IPS-15b (cell line): ENCODE results near the gene KCTD17.
A peak's percentile ranks its signal among the peaks of the same experiment; 100 is the strongest.

Experiments used
- H3K27me3 ChIP-seq: one replicate; pipeline ENCODE4 v1.6.1; 2013; ENCODE audit warnings: low read length; ENCODE audit not compliant: control insufficient read depth, insufficient read depth
- H3K36me3 ChIP-seq: one replicate; pipeline ENCODE4 v1.6.1; 2013; ENCODE audit warnings: low read length; ENCODE audit not compliant: control insufficient read depth, insufficient read depth
- H3K4me1 ChIP-seq: one replicate; pipeline ENCODE4 v1.6.1; 2013; ENCODE audit warnings: mild to moderate bottlenecking, low read length; ENCODE audit not compliant: control insufficient read depth, insufficient read depth
- H3K4me3 ChIP-seq: one replicate; pipeline ENCODE4 v1.5.1; 2013; ENCODE audit warnings: low read depth, low read length
- H3K9ac ChIP-seq: one replicate; pipeline ENCODE4 v1.6.1; 2013; ENCODE audit warnings: low read depth, mild to moderate bottlenecking, low read length
- H3K9me3 ChIP-seq: one replicate; pipeline ENCODE4 v1.6.1; 2013; ENCODE audit warnings: mild to moderate bottlenecking, low read length; ENCODE audit not compliant: control insufficient read depth, insufficient read depth

Gene KCTD17

DNA sequence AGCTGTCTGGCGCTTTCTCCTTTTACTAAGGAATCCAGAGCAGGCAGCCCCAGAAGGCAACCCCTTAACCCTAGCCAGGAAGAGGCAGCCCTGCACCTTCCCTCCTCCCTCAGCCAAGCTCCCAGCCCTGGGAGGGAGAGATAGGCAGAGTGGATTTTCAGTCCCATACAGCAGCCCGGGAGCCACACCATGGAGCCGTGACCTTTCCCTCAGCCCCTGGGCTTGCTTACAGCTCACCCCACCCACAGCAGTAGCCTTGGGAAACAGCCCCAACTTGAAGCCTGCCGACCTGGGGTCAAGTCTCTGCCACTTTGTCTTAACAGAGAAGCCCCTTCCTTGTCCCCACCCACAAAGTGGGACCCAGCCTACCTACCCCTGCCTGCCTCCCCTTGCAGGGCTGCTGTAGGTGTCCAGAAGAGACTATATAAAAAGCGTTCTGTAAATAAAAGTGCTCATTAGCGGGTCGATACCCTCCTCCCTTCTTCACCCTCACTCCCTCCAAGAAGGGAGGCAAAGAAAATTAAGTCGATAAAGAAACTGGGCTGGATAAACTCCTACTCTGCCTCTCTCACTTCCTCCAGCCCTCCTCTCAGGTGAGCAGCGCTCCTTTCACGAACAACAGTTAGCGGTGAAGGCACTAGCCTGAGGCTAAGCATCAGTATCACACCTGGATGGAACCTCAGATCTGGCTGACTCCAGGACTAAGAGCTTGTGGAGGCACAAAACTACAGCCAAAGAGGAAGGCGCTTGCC lies 36.5 kb upstream of the KCTD17 start:
- H3K27me3 ChIP-seq, result no peaks in the 10 kb centered on the region
- H3K4me1 ChIP-seq, result no peaks in the 10 kb centered on the region
- peaks cover 5% of the 10 kb centered on the region for H3K36me3 ChIP-seq
- H3K4me3 ChIP-seq, result no peak overlapping the region
- no peak overlapping the region for H3K9ac ChIP-seq
- no peaks in the 10 kb centered on the region for H3K9me3 ChIP-seq

DNA sequence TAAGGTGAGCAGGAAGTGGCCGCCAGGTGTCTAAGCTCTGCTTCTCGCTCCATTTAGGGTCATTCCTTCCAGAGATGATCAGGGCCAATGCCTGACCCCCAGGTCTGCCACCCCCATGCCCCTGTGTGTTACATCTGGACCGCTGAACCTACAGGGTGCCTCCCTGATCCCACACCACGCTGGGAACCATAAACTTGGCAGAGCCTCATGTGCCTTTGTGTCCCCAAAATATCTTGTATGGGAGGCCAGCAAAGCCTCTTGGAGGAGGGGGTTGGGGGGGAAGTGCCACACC lies 36.0 kb upstream of the KCTD17 start:
- H3K27me3 ChIP-seq, result no peaks in the 10 kb centered on the region
- no peaks in the 10 kb centered on the region for H3K9me3 ChIP-seq
- H3K9ac ChIP-seq, result no peak overlapping the region
- no peak overlapping the region for H3K4me3 ChIP-seq
- H3K4me1 ChIP-seq, result no peaks in the 10 kb centered on the region
- H3K36me3 ChIP-seq, result peaks cover 5% of the 10 kb centered on the region

DNA sequence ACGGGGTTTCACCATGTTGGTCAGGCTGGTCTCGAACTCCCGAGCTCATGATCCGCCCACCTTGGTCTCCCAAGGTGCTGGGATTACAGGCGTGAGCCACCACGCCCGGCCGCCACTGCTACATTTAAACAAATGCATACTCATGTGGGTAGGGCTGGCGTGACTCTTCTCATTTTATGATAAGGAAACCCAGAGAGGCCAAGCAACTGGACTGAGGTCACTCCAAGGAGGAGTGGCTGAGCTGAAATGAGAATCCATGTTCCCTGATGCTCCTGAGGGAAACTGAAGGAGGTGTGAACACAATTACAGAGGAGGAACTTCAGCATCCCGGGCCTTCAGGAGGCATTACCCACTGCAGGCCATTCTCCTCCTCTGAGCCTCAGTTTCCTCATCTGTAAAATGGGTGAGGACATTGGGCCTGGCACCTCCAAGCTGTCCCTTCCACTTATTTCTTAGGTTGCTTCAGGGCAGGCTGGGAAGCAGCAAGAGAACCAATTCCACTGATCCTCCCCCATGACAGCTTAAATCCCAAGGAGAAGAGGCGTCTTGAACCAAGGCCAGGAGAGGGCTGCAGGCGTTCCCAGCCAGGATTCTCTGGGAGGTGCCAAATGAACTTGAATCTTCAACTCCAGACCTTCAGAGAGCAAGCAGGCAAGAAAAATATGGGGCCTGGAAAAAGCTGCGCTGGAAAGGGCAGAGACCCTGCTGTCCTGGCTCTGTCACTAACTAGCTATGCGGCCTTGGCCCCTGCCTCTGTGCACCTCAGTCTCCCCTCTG lies 35.2 kb upstream of the KCTD17 start:
- Histone ChIP-seq H3K36me3 (peaks cover 5% of the 10 kb centered on the region), H3K27me3 (no peaks in the 10 kb centered on the region), H3K9me3 (no peaks in the 10 kb centered on the region), H3K4me1 (no peaks in the 10 kb centered on the region), H3K9ac (no peak overlapping the region), H3K4me3 (no peak overlapping the region)

DNA sequence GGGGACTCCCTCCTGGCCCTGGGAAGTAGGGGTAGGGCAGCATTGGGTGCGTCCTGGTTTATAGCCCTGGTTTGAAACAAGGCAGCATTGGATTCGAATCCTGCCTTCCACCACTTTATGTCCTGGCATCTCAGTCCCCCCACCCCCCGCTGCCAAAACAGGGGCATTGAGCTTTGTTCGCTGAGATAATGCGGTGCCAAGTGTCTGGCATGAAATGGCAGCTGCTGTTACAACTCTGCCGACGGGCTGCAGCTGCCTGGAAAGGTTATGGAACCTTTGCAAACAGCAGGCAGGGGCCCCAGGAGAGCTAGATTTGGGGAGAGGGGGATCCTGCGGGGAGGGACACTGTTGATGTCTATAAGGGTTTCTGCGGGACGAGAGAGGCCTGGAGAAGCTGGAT lies 34.2 kb upstream of the KCTD17 start:
- peaks cover 5% of the 10 kb centered on the region for H3K36me3 ChIP-seq
- H3K9ac ChIP-seq, result no peak overlapping the region

DNA sequence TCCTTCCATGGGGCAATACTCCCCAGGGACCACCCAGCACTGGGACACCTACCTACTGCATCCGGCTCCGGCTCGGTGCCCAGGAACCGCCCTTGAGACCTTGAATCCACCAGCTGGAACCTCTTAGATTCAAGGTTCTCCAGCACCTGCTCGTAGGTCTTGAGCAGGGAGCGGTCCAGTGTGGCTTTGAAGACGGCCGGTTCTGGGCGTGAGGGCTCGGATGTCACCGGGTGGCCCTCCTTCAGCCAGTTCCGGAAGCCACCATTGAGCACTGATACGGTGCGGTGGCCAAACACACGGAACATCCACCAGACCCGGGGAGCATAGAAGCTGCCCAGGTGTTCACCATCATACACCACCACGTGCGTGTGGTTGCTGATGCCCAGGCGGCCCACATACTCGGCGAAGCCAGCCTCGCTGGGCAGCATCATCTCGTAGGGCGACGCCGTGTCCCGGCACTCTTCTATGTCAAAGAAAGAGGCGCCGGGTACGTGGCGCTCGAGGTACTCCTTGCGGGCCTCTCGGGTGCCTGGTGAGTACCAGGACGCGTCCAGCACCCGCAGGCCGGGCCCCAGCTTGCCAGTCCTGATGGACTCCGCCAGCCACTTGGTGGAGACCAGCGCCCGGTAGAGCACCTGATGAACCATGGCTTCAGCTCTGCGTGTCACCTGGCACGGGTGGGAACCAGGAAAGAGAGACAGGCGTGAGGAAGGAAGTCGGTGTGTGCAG lies 33.3 kb upstream of the KCTD17 start:
- Histone ChIP-seq H3K4me1 (no peaks in the 10 kb centered on the region), H3K4me3 (peak overlapping the region; percentile 68), H3K9me3 (no peaks in the 10 kb centered on the region), H3K36me3 (peaks cover 5% of the 10 kb centered on the region), H3K9ac (peak overlapping the region; percentile 79), H3K27me3 (no peaks in the 10 kb centered on the region)

More for the DNA sequence above, 34.2 kb upstream of the KCTD17 start:
- no peak overlapping the region for H3K4me3 ChIP-seq
- no peaks in the 10 kb centered on the region for H3K4me1 ChIP-seq
- H3K27me3 ChIP-seq, result no peaks in the 10 kb centered on the region
- no peaks in the 10 kb centered on the region for H3K9me3 ChIP-seq

DNA sequence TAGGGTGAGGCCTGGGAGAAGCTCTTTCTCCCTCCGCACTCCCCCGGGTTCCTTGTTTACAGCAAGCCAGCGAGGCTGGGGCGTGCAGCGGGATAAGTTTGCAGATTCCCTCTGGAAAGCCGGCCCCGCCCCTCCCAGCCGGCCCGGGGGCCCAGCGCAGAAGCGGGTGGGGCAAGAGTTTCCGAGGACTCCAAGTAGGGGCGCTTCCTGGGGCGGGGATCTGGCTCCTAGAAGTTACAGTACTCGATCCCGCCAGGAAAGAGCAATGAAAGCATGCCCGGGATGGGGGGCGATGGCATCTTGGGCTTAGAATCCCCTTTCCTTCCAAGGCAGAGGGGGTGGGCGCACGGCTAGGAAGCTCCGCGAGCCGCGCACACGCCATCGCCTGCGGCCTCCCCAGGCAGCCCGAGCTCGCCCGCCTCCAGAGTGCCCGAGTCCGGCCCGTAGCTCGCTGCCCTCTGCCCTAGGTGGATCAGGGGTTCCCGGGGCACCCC lies 32.7 kb upstream of the KCTD17 start:
- H3K4me3 ChIP-seq, result peak overlapping the region; percentile 68
- no peaks in the 10 kb centered on the region for H3K9me3 ChIP-seq
- no peaks in the 10 kb centered on the region for H3K4me1 ChIP-seq
- H3K9ac ChIP-seq, result peak overlapping the region; percentile 79
- H3K36me3 ChIP-seq, result peaks cover 5% of the 10 kb centered on the region
- H3K27me3 ChIP-seq, result no peaks in the 10 kb centered on the region

DNA sequence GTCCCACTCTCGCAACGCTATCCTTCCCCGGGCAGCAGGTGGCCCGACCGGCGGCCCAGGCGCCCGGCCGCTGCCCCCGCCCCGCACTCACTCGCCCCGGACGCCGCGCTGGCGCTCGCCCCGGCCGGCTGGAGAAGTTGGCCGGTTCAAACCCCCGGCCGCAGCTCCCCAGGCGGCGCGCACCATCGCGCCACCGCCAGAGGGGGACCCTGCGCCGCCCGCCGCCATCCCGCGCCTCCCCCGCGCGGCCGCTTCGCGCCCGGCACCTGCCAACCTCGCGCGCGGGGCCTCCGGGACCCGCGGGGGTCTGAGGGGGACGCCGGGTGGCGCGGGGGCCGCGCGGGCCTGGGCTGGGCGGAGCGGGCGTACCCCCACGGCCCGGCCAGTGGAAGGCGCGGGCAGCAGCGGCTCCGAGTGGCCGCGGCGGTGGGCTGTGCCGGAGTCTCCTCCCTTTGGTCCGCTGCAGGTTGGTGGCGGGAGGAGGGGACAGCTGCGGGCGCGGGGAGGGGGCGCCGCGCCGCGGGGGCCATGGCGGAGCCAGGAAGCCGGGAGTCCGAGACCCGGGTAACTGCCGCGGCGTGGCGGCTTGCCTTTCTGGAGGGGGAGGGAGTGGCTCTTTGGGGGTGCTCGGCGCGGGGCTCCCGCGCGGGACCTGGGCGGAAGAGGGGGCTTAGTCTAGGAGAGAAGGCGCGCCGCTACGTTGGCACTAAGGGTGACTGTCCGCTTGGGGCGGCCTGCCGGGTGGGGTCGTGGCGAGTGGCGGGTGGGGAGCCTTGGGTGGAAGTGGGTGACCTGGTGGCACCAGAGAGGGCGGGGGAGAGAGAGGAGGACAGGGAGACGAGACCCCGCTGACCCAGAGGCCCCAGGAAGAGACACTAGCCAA lies 32.0 kb upstream of the KCTD17 start, which contains the start of the genes MPST and TST:
MPST (plus strand) TSS at position 434 of the 883 bp plus-strand sequence; CDS start at position 529, 95 bp downstream.
TST (minus strand) TSS at position 139 of the 883 bp plus-strand sequence. CDS start 715 bp downstream, outside the sequence.
- Histone ChIP-seq H3K4me1 (no peaks in the 10 kb centered on the region), H3K9ac (peak within 1 kb of the TSS; percentile 79)

DNA sequence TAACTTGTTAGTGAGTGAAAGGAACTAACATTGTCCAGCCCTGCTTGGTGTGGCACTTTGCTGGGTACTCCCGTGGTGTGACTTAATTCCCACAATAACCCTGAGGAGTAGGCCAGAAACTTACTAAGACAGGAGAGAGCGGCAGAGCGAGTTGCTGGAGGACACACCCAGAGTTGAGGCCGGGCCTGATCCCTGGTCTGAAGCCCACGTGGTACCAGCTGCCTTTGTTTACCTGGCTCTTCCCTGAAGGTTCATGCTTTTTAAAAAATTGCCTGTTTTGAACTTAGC lies 31.4 kb upstream of the KCTD17 start:
- Histone ChIP-seq H3K4me1 (no peaks in the 10 kb centered on the region), H3K9ac (peak overlapping the region; percentile 27), H3K4me3 (peak overlapping the region; percentile 58), H3K27me3 (no peaks in the 10 kb centered on the region), H3K36me3 (peaks cover 14% of the 10 kb centered on the region), H3K9me3 (no peaks in the 10 kb centered on the region)

More for the DNA sequence above, 32.0 kb upstream of the KCTD17 start, which contains the start of the genes MPST and TST:
- no peaks in the 10 kb centered on the region for H3K9me3 ChIP-seq
- peak within 1 kb of the TSS; percentile 68 for H3K4me3 ChIP-seq
- peaks cover 9% of the 10 kb centered on the region for H3K36me3 ChIP-seq
- no peaks in the 10 kb centered on the region for H3K27me3 ChIP-seq

DNA sequence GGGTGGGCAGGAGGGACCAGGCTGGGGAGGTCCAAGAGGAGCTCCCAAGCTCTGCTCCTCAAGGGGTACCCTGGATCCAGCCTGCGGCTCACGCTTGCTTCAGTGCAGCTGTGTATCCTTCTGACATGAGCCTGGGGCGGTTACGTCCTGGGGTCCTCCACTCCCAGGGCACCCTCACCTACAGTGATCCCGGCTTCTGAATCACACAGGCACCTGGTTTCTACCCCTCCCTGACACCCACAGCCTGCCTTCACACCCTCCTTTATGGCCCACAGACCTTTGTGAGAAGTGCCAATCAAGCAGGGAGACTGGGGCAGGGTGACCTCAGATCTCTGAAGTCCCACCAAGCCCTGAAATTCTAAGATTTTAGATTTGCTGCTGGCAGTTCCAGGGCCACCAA lies 30.5 kb upstream of the KCTD17 start:
- no peaks in the 10 kb centered on the region for H3K4me1 ChIP-seq

DNA sequence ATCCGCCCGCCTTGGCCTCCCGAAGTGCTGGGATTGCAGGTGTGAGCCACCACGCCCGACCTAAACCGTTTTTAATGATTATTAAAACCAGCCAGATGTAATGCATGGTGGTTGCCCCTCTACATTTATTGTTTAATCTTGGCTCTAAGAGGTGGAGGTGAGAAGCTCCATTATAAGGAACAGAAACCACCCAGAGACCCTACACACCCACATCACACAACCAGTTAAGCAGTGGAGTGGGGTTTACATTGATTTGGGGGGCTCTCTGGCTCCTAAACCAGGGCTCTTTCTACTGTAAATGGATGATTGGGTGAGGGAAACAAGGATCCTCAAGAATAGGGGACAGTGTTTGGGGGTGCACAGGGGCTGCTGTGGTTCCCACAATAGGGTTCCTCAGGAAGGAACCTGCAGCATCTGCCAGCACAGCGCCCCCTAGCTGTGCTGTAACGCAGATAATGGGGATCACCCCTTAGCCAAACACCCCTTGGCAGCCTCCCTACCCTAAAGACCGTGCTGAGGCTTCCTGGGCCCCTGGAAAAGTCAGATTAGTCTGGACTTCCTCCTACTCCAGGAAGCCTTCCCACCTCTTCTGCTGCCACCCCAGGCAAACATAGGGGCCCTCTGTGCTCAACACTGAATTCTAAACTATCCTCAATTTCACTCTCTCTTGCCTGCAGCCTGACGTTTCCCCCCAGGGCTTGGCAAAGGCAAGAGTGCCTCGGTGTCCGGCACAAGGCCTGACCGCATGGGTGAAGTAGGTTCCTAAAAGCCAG lies 29.6 kb upstream of the KCTD17 start:
- no peaks in the 10 kb centered on the region for H3K9me3 ChIP-seq
- H3K9ac ChIP-seq, result no peak overlapping the region
- peaks cover 16% of the 10 kb centered on the region for H3K36me3 ChIP-seq
- no peaks in the 10 kb centered on the region for H3K27me3 ChIP-seq
- H3K4me3 ChIP-seq, result no peak overlapping the region
- no peaks in the 10 kb centered on the region for H3K4me1 ChIP-seq

More for the DNA sequence above, 30.5 kb upstream of the KCTD17 start:
- Histone ChIP-seq H3K27me3 (no peaks in the 10 kb centered on the region), H3K36me3 (peaks cover 21% of the 10 kb centered on the region), H3K4me3 (no peak overlapping the region), H3K9ac (no peak overlapping the region), H3K9me3 (no peaks in the 10 kb centered on the region)
